Central memory CD8-positive, alpha-beta T cell (primary cell): ENCODE data around the gene BACE2.

Source experiments
- ATAC-seq: fragments of 150-1000 bp; cut with Tn5 transposase; replicated peaks from 2 replicates; pipeline ENCODE4 v1.10.0; 2022; ENCODE audit warnings: mild to moderate bottlenecking, moderate FRiP score, moderate number of reproducible peaks; ENCODE audit not compliant: poor library complexity, severe bottlenecking; ENCODE audit errors: extremely low read depth
- DNase-seq, 2 donors: peaks; one replicate each; pipeline ENCODE4 v3.0.0; 2021; ENCODE audit warnings: low spot score in 2 of 2
- H3K27ac Mint-ChIP-seq: one replicate; pipeline ENCODE4 v1.8.0; 2022; ENCODE audit warnings: low read depth, mild to moderate bottlenecking, moderate library complexity, mixed read lengths
- H3K27me3 Mint-ChIP-seq: one replicate; pipeline ENCODE4 v1.8.0; 2022; ENCODE audit warnings: mixed read lengths
- H3K36me3 Mint-ChIP-seq: one replicate; pipeline ENCODE4 v1.8.0; 2022; ENCODE audit warnings: mild to moderate bottlenecking, moderate library complexity, mixed read lengths; ENCODE audit not compliant: insufficient read depth
- H3K4me1 Mint-ChIP-seq: one replicate; pipeline ENCODE4 v1.8.0; 2022; ENCODE audit warnings: mixed read lengths
- H3K4me3 Mint-ChIP-seq: one replicate; pipeline ENCODE4 v1.8.0; 2022; ENCODE audit warnings: mild to moderate bottlenecking, moderate library complexity, mixed read lengths
- H3K9me3 Mint-ChIP-seq: one replicate; pipeline ENCODE4 v1.8.0; 2022; ENCODE audit warnings: mixed read lengths

BACE2 gene

DNA sequence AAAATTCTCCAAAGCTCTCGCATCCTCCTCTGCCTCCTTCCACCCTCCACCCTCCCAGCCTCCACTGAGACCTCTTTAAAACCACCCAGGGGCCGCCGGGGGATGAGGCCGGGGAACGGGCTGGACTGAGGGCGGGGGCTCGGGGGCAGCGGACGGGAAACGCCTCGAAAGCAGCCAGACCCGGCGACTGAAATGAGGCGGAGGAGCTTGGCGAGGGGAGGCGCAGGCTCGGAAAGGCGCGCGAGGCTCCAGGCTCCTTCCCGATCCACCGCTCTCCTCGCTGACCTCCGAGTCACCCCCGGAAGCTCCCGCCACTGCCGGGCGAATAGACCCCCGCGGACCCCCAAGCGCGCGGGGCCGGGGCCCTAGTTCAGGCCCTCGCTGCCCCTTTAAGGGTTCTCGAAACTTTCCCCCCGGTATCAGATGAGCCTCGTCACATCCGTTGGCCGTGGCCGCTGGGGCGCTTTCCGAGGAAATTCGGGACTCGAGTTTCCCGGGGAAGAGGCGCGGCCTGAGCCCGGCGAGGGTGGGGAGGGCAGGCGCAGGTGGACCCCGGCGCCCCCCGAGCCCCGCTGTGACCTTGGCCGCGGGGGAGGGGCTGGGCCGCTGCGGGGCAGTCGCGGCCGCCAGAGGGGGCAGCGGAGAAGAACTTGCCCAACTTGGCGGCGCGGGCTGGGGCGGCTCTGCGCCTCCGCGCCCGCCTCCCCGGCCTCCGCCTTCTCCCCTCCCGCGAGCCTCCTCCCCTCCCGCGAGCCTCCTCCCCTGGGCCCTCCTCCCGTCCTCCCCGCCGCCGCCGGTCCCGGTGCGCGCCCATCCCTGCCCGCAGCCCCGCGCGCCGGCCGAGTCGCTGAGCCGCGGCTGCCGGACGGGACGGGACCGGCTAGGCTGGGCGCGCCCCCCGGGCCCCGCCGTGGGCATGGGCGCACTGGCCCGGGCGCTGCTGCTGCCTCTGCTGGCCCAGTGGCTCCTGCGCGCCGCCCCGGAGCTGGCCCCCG is at the start of gene BACE2:
Gene BACE2 (plus strand): TSS at position 813 of the 995 bp plus-strand sequence. CDS start 104 bp downstream, at position 917.
- Mint-ChIP-seq H3K4me1 (peaks cover 9% of the 10 kb centered on the region), H3K36me3 (no peaks in the 10 kb centered on the region), H3K27ac (no peak within 1 kb of the TSS), H3K4me3 (peak within 1 kb of the TSS; percentile 66), H3K9me3 (no peaks in the 10 kb centered on the region), H3K27me3 (peaks cover 60% of the 10 kb centered on the region)
- ATAC-seq (peak; percentile 28), DNase-seq (no peak)

DNA sequence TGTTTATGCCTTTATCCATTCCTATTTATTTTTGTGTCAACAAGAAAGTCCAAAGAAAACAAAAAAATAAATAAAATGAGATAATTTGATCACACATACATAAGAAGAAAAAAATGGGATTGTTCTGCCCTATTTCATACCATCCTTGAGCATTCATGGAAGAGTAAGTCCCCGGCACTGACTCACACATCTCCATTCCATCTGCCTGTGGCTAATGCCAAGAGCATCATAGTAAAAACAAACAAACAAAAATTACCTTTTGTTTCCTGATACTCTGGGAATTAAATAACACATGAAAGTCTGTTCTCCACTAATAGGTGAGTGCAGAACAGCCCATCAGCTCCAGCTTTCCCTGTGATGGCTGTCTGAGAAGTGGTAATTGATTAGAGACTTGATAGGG is 48.1 kb upstream of the BACE2 start:
- ATAC-seq (no peak), DNase-seq (no peak)
- Mint-ChIP-seq H3K27me3 (peaks cover 10% of the 10 kb centered on the region), H3K4me1 (no peaks in the 10 kb centered on the region), H3K4me3 (no peak overlapping the region), H3K9me3 (no peaks in the 10 kb centered on the region), H3K27ac (no peak overlapping the region), H3K36me3 (no peaks in the 10 kb centered on the region)

DNA sequence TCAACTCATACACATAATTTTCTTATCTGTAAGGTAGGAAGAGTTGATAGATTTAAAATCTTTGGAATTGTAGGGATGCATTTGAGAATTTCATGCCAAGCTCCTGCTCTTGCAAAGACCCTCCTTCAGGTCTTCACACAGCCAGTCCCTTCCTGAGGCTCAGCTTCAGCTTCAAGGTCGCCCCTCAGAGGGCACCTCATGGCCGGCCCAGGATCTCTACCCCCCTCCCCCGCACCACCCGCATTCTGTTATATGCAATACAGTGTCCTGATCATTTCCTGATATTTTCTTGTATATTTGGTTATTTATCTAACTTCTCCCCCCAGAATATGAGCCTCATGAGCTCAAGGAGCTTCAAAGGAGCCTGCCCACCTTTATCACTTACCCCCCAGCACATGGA is 47.0 kb upstream of the BACE2 start:
- H3K36me3 Mint-ChIP-seq: no peaks in the 10 kb centered on the region
- H3K27me3 Mint-ChIP-seq: peaks cover 10% of the 10 kb centered on the region
- H3K27ac Mint-ChIP-seq: no peak overlapping the region
- H3K4me1 Mint-ChIP-seq: no peaks in the 10 kb centered on the region
- ATAC-seq (no peak), DNase-seq (no peak)
- H3K4me3 Mint-ChIP-seq: no peak overlapping the region
- no peaks in the 10 kb centered on the region for H3K9me3 Mint-ChIP-seq

DNA sequence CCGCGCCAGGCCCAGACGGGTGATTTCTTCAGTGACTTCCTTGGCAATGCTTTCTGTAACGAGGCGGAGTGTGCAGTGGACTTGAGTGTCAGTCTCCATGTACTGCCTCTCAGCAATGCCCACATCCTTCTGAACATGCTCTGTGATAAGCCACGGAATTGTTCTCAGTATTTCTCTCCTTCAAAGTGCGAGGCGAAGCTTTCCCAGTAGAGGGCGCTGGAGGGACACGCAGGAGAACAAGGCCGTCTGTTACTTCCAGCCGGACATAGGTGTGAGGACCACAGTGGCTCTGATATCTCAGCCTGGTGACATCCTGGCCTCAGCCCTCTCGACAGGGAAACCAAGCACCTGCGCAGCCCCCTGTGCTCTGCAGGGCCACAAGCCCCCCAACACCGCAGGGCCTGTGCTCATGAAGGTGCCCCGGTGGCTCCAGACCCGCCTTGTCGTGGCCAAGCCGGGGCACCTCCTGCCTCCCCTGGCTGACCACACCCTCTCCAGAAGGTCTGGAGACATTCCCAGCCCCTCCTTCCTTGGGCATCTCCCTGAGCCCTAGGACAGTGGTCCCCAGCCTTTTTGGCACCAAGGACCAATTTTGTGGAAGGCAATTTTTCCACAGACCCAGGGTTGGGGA is 46.1 kb upstream of the BACE2 start:
- no peaks in the 10 kb centered on the region for H3K36me3 Mint-ChIP-seq
- H3K9me3 Mint-ChIP-seq: no peaks in the 10 kb centered on the region
- H3K27ac Mint-ChIP-seq: no peak overlapping the region
- H3K4me1 Mint-ChIP-seq: no peaks in the 10 kb centered on the region
- H3K27me3 Mint-ChIP-seq: peaks cover 11% of the 10 kb centered on the region
- ATAC-seq: no peak
- H3K4me3 Mint-ChIP-seq: no peak overlapping the region
- peak in 1 of 2 donors; percentile 30 for DNase-seq

DNA sequence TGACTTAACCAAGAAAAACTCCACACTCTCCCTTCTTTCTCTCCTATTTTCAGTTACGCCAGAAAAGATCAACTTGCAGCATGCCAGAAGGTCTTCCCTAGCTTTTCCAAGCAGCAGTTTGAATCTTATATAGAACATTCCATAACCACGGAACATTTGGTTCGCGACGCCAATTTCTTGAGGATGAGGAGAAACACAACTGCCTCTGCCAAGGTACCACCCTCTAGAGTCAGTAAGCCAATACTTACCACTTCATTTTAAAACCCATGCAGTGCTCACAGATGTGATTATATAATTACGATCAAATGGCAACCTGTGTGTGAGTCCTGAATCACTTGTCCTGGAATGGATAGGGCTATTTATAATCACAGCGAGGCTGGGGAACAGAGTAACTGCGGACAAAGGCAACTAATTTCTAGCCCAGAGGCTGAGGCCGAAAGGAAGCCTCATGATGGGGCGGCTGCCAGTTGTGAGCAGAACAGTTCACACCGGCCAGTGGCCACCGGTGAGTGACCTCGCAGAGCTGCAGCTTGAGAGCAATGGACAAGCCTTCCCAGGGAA is 43.2 kb upstream of the BACE2 start:
- no peak for DNase-seq

DNA sequence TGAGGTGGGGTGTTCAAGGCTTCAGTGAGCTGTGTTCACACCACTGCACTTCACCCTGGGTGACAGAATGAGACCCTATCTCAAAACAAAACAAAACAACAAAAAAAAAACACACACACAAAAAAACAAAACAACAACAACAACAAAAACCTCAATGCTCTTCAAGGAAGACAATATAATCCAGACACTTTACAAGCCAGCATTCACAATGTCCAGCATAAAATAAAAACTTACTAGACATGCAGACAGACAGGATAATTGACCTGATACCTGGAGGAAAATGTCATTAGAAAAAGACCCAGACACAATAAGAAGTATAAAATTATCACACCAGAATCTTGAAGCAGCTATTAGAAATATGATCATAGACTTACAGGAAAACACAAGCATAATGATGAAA is 39.0 kb upstream of the BACE2 start:
- no peak for ATAC-seq

More for the DNA sequence above, 43.2 kb upstream of the BACE2 start:
- Mint-ChIP-seq H3K27ac (no peak overlapping the region), H3K9me3 (no peaks in the 10 kb centered on the region), H3K36me3 (no peaks in the 10 kb centered on the region), H3K4me1 (no peaks in the 10 kb centered on the region), H3K4me3 (no peak overlapping the region), H3K27me3 (peaks cover 30% of the 10 kb centered on the region)
- ATAC-seq: no peak

GRCh38 chr21:41130883-41131282 is 37.1 kb upstream of the BACE2 start:
- ATAC-seq (no peak), DNase-seq (no peak)
- no peak overlapping the region for H3K27ac Mint-ChIP-seq
- H3K4me1 Mint-ChIP-seq: no peaks in the 10 kb centered on the region
- no peaks in the 10 kb centered on the region for H3K36me3 Mint-ChIP-seq
- H3K4me3 Mint-ChIP-seq: no peak overlapping the region
- H3K9me3 Mint-ChIP-seq: no peaks in the 10 kb centered on the region
- H3K27me3 Mint-ChIP-seq: peaks cover 24% of the 10 kb centered on the region

More for the DNA sequence above, 39.0 kb upstream of the BACE2 start:
- Mint-ChIP-seq H3K4me3 (no peak overlapping the region), H3K36me3 (no peaks in the 10 kb centered on the region), H3K27me3 (peaks cover 24% of the 10 kb centered on the region), H3K9me3 (no peaks in the 10 kb centered on the region), H3K4me1 (no peaks in the 10 kb centered on the region), H3K27ac (no peak overlapping the region)
- no peak for DNase-seq

- no peak overlapping the region for H3K27ac Mint-ChIP-seq
- H3K36me3 Mint-ChIP-seq: no peaks in the 10 kb centered on the region
- no peaks in the 10 kb centered on the region for H3K4me1 Mint-ChIP-seq
- ATAC-seq: no peak
- H3K27me3 Mint-ChIP-seq: peaks cover 11% of the 10 kb centered on the region
- no peak overlapping the region for H3K4me3 Mint-ChIP-seq
- DNase-seq: no peak
- H3K9me3 Mint-ChIP-seq: no peaks in the 10 kb centered on the region
These were observed 34.0 kb upstream of the BACE2 start for GRCh38 chr21:41133874-41134522.

GRCh38 chr21:41135746-41136145 is 32.2 kb upstream of the BACE2 start:
- ATAC-seq (no peak), DNase-seq (no peak)
- H3K36me3 Mint-ChIP-seq: no peaks in the 10 kb centered on the region
- no peaks in the 10 kb centered on the region for H3K4me1 Mint-ChIP-seq
- H3K4me3 Mint-ChIP-seq: no peak overlapping the region
- no peaks in the 10 kb centered on the region for H3K9me3 Mint-ChIP-seq
- H3K27ac Mint-ChIP-seq: no peak overlapping the region
- H3K27me3 Mint-ChIP-seq: no peaks in the 10 kb centered on the region

DNA sequence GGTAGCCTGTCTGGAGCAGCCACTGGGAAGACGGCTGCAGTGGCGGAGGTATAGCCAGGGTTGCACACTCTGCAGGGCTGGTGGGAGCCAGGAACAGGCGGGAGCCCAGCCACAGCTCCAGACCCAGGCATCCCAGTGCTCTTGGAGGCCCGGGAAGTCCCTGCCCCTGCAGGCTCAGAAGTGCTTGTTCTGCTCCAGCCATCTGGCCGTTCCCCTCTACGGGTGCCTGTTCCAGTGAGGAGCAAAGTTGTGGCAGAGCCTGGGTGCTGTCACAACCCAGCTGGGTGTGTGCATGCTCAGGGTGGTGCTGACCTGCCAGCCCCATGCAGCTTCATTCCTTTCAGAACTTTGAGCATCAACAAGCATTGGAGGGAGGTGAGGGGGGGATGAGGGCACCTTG is 31.7 kb upstream of the BACE2 start:
- Mint-ChIP-seq H3K4me3 (no peak overlapping the region), H3K27me3 (no peaks in the 10 kb centered on the region), H3K27ac (no peak overlapping the region), H3K9me3 (no peaks in the 10 kb centered on the region), H3K4me1 (no peaks in the 10 kb centered on the region), H3K36me3 (no peaks in the 10 kb centered on the region)
- DNase-seq (no peak), ATAC-seq (no peak)

GRCh38 chr21:41137401-41137800 is 30.6 kb upstream of the BACE2 start:
- no peaks in the 10 kb centered on the region for H3K36me3 Mint-ChIP-seq
- no peaks in the 10 kb centered on the region for H3K4me1 Mint-ChIP-seq
- no peak for DNase-seq
- no peaks in the 10 kb centered on the region for H3K27me3 Mint-ChIP-seq
- H3K9me3 Mint-ChIP-seq: no peaks in the 10 kb centered on the region
- H3K27ac Mint-ChIP-seq: no peak overlapping the region
- ATAC-seq: no peak
- no peak overlapping the region for H3K4me3 Mint-ChIP-seq

DNA sequence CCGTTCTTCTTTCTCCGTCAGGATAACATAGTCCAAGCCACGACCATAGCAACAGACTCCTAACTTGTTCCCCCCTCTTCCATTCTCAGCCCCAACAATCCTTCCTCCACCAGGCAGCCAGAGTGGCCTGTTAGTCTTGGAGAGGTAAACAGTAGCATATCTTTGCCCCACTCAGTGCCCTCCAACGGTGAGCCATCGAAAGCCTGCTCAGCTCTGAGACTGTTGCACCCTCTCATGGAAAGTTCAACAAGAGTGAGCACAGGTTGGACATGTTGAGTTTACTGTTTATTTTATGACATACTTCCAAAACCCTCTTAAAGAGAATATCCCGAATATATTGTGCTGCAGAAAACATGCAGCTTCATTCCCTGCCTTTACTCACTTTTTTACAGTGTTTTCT is 30.1 kb upstream of the BACE2 start:
- Mint-ChIP-seq H3K9me3 (no peaks in the 10 kb centered on the region), H3K27ac (no peak overlapping the region), H3K36me3 (no peaks in the 10 kb centered on the region), H3K4me3 (no peak overlapping the region), H3K27me3 (no peaks in the 10 kb centered on the region), H3K4me1 (no peaks in the 10 kb centered on the region)
- no peak for ATAC-seq
- no peak for DNase-seq
